ENCODE measurements around the gene TTC21A. TPM values are rescaled to one million over a fixed set of nuclear protein-coding genes. Genes with fewer than 3 reads are reported as not detected.

TTC21A gene
- total RNA-seq, 1 experiment from 2014 or later = 1.7 TPM

DNA sequence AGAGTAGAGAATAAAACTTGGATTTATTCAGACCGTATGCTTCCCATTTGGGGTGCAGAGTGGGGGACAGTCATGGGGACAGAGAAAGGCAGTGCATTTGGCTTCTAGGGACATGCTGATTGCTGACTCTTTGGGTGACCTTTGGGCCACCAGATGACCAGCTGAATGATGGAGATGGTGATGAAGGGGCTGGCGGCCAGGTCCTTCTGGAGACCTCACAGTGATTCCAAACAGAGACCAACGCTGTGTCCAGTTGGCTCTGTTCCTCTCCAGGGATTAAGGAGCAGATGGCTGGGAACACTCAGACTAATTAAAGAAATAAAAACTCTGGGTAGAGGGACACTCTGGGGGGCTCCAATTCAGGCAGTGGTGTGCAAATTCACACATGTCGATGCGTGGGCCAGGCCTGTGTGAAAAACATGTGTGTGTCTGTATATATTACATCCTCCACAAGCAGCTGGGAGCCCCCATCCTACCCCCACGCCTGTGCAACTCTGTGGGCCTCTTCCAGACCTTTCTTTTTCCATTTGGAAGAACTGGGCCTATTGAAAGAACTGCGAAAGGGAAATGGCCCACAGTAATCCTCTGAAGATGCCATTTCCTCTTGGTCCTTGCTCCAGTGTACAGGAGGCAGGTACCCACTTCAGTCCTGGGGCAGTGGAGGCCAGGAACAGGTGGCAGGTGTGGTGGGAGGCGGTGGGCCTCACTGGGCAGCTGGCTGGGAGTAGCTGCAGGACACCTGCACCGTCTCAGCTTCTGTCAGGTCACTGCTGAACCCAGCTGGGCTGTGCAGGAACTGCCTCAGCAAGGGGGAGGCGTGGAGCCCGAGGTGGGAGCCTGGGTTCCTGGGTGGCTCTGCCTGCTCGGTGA, 76.0 kb downstream of the TTC21A start:
- H2AFZ ChIP-seq (ENCODE audit: low read length) = no peak overlapping the region
- no peak overlapping the region for H3K14ac ChIP-seq (ENCODE audit: insufficient read depth, low read length)
- H4K8ac ChIP-seq (replicated peaks; ENCODE audit: insufficient read length, low read depth, low read length) = no peak overlapping the region
- no peak for DNase-seq
- H3K36me3 Mint-ChIP-seq (ENCODE audit: insufficient read depth in 1 of 3, low read depth in 3 of 3) = no peaks in the 10 kb centered on the region
- H2AK5ac ChIP-seq (ENCODE audit: insufficient read length, low read length) = no peak overlapping the region
- no CpG with 5 or more reads among the region's 12 CpGs for WGBS (ENCODE audit: extremely low coverage, insufficient read length, low lambda C conversion rate)
- H4K20me1 ChIP-seq (ENCODE audit: control insufficient read depth, insufficient read depth, insufficient read length) = no peaks in the 10 kb centered on the region
- H2BK20ac ChIP-seq (ENCODE audit: low read depth, low read length, poor library complexity, severe bottlenecking) = no peak overlapping the region
- no peaks in the 10 kb centered on the region; the same call in 1 of the 2 replicates for H3K27me3 ChIP-seq (ENCODE audit: insufficient read depth, low read length)
- no peak overlapping the region for H3K56ac ChIP-seq (ENCODE audit: insufficient read length, low read depth, low read length)
- no peak overlapping the region for H3K9ac ChIP-seq (ENCODE audit: extremely low read depth, insufficient read length, low read length)
- no peak overlapping the region for H3K18ac ChIP-seq (ENCODE audit: insufficient read length, low read depth, low read length)
- H3K4ac ChIP-seq (ENCODE audit: low read depth, low read length) = no peak overlapping the region
- no peak overlapping the region for H2BK120ac ChIP-seq (ENCODE audit: low read depth, low read length, poor library complexity, severe bottlenecking)
- H3K9me3 Mint-ChIP-seq = no peaks in the 10 kb centered on the region
- H3K27ac ChIP-seq (ENCODE audit: insufficient read length, low read depth, low read length) = no peak overlapping the region
- H3K23me2 ChIP-seq (ENCODE audit: insufficient read length, low read depth, low read length, poor library complexity, severe bottlenecking) = peaks cover 4% of the 10 kb centered on the region
- no peak overlapping the region for H3K4me2 ChIP-seq (ENCODE audit: insufficient read depth, insufficient read length, low read length)
- H2BK15ac ChIP-seq (ENCODE audit: low read depth, low read length) = no peak overlapping the region
- H3K27ac Mint-ChIP-seq = no peak overlapping the region
- no peak overlapping the region for H4K5ac ChIP-seq (ENCODE audit: insufficient read length, low read depth, low read length)
- no peak overlapping the region for H4K91ac ChIP-seq (ENCODE audit: insufficient read length, low read depth, low read length)
- H2BK12ac ChIP-seq (ENCODE audit: insufficient read length, low read depth, low read length) = no peak overlapping the region
- H3K79me2 ChIP-seq (ENCODE audit: insufficient read depth, low read length) = no peaks in the 10 kb centered on the region
- H3K4me1 ChIP-seq (ENCODE audit: insufficient read depth, low read length) = peaks cover 7% of the 10 kb centered on the region; the same call in 1 of the 2 replicates
- peaks cover 22% of the 10 kb centered on the region for H3K27me3 Mint-ChIP-seq (ENCODE audit: low read depth)
- no peak overlapping the region for H3K4me3 Mint-ChIP-seq
- H3K79me1 ChIP-seq (ENCODE audit: insufficient read depth, low read depth, low read length, poor library complexity, severe bottlenecking) = no peaks in the 10 kb centered on the region
- H3T11ph ChIP-seq (ENCODE audit: low read length) = no peak overlapping the region
- H3K9me3 ChIP-seq (ENCODE audit: control insufficient read depth, low read depth, low read length) = no peaks in the 10 kb centered on the region
- H2BK5ac ChIP-seq (ENCODE audit: insufficient read length, low read length) = no peak overlapping the region
- no peak overlapping the region for H3K23ac ChIP-seq (ENCODE audit: insufficient read length, low read depth, low read length)
- TF ChIP-seq, protein P1, sequence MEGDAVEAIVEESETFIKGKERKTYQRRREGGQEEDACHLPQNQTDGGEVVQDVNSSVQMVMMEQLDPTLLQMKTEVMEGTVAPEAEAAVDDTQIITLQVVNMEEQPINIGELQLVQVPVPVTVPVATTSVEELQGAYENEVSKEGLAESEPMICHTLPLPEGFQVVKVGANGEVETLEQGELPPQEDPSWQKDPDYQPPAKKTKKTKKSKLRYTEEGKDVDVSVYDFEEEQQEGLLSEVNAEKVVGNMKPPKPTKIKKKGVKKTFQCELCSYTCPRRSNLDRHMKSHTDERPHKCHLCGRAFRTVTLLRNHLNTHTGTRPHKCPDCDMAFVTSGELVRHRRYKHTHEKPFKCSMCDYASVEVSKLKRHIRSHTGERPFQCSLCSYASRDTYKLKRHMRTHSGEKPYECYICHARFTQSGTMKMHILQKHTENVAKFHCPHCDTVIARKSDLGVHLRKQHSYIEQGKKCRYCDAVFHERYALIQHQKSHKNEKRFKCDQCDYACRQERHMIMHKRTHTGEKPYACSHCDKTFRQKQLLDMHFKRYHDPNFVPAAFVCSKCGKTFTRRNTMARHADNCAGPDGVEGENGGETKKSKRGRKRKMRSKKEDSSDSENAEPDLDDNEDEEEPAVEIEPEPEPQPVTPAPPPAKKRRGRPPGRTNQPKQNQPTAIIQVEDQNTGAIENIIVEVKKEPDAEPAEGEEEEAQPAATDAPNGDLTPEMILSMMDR (conservative IDR thresholded peaks at IDR 0.05) = no peak
- peaks cover 23 to 29% of the 10 kb centered on the region in 2 experiments for H3K4me1 Mint-ChIP-seq
